Prostate gland (tissue), 2 donors: Measurements from ENCODE around the gene AMDHD1.

Source experiments
- POLR2A ChIP-seq: fragments of 450-650 bp; IDR thresholded peaks from one replicate; pipeline ENCODE4 v1.6.1; 2016; ENCODE audit warnings: antibody characterized with exemption, mild to moderate bottlenecking
- POLR2AphosphoS5 ChIP-seq: sonication (generic); formaldehyde crosslinking; IDR thresholded peaks from one replicate; pipeline ENCODE4 v1.6.1; 2017; ENCODE audit warnings: antibody characterized with exemption
- TF ChIP-seq, protein P1 (sequence below), 4 experiments: fragments of 200-600 bp in 2 of 4; fragments of 450-650 bp in 2 of 4; sonication (generic) in 2 of 4; IDR thresholded peaks; 1 replicate in 3 of 4; 2 replicates in 1 of 4; pipeline ENCODE4 v1.5.1; 2016 to 2019; ENCODE audit warnings: antibody characterized with exemption in 4 of 4, mild to moderate bottlenecking in 2 of 4, moderate library complexity in 2 of 4

DNA sequence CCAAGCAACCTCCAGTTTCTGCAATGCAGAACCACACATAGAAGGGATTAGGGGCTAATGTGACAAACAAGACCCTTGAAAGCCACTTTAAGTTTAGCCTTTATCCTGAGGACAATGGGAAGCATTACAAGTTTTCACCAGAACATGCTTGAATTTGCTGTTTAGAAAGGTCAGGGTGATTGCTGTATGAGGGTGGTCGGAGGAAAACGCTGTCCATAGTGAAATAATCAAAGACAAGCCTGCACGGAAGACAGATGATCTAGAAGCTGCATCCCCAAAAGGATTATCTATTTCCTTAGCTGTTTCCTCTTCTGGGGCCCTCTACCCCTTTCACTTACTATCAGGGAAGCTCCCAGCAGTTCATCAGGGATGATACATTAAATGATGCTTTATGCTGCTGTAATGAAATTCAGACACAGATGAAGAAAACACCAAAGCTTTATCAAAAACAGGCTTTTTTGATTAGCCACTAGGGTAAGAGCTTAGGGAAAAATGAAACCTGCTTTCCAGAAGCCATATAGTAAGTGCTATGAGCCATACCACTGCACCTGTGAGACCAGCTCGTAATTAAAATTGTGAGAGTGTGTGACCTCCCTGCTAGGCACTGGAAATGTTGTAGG, 46.5 kb downstream of the AMDHD1 start:
- no peak for TF ChIP-seq POLR2AphosphoS5
- TF ChIP-seq, protein P1, sequence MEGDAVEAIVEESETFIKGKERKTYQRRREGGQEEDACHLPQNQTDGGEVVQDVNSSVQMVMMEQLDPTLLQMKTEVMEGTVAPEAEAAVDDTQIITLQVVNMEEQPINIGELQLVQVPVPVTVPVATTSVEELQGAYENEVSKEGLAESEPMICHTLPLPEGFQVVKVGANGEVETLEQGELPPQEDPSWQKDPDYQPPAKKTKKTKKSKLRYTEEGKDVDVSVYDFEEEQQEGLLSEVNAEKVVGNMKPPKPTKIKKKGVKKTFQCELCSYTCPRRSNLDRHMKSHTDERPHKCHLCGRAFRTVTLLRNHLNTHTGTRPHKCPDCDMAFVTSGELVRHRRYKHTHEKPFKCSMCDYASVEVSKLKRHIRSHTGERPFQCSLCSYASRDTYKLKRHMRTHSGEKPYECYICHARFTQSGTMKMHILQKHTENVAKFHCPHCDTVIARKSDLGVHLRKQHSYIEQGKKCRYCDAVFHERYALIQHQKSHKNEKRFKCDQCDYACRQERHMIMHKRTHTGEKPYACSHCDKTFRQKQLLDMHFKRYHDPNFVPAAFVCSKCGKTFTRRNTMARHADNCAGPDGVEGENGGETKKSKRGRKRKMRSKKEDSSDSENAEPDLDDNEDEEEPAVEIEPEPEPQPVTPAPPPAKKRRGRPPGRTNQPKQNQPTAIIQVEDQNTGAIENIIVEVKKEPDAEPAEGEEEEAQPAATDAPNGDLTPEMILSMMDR (IDR thresholded peaks at IDR 0.05) = no peak
- TF ChIP-seq POLR2A = no peak
